GM11168 (cell line): ENCODE measurements around the gene MRPS31.
"Not testable (repeated sequence)": the region's sequence is repeated elsewhere in the genome, so short reads cannot be mapped to it uniquely, and the experiment has no call there.

Experiments
- in situ Hi-C: fragments of 300-500 bp; cut with MboI; formaldehyde crosslinking; loops from one replicate; pipeline ENCODE4 v1.12.0; 2022; ENCODE audit warnings: low sequenced_read_pairs; ENCODE audit not compliant: unreplicated experiment

Gene MRPS31

DNA sequence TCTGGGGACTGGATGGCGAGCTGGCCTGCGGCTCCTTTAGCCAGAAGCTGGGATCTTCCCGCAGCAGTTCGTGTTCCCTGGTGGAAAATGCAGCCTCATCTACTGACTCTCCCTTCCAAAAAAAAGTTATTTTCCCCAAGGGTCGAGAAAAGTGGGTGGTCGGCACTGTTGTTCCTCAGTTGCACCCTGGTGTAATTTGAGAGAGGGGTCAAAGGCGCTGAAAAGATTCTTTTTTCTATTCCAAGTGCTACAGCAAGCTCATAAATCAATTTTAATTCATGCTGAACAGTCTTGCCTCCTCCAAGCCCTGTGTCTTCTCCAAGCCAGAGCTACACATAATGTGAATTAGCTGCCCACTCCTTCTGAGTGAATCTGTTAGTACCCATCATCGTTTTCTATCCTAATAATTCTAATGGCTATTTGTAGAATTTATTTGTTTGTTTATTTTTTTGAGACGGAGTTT, 19.2 kb upstream of the MRPS31 start:
- in situ Hi-C loops: no loop called here

DNA sequence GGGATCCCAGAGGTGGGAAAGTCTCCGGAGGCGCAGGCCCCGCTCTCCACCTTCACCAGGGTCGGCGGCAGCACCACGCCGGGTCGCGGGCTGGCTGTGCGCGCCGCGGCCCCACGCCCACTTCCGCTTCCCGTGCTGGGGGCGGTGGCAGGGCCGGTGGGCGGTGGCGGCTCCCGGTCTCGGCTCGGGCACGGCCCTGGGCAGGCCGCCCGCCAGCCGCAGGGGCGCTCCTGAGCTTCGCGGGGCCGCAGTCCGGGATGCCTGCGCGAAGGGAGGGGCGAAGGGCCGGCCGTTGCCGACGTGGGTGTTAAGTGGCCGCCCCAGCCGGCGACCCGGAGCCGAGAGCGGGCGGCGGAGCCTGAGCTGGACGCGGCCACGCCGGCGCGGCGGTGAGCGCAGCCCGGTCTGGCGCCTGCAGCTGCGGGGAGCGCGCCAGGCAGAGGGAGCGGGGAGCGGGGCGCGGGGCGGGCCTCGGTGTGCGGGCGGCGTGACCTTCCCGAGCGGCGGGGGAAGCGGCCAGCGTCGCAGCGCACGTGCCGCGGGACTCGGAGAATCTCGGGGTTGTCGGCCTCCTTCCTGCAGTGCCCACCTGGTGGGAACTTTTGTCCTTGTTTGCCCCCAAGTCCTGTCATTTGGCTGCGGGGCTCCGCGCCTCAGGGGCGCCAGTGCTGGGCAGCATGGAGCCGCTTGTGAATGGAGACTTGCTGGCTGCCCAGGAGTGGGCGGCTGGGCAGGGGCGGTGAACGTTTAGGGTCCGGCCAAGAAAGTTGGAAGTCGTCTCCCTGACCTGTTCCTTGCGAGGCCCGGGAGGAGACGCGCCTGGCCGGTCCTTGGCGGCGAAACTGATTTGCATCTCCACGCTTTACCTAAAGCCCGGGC, 18.5 kb upstream of the MRPS31 start, which contains the start of gene SLC25A15:
Gene SLC25A15, plus strand, starts transcription at position 337 of the 879 bp plus-strand sequence. CDS start 3,616 bp downstream, outside the sequence.
- in situ Hi-C loops: no loop called here

DNA sequence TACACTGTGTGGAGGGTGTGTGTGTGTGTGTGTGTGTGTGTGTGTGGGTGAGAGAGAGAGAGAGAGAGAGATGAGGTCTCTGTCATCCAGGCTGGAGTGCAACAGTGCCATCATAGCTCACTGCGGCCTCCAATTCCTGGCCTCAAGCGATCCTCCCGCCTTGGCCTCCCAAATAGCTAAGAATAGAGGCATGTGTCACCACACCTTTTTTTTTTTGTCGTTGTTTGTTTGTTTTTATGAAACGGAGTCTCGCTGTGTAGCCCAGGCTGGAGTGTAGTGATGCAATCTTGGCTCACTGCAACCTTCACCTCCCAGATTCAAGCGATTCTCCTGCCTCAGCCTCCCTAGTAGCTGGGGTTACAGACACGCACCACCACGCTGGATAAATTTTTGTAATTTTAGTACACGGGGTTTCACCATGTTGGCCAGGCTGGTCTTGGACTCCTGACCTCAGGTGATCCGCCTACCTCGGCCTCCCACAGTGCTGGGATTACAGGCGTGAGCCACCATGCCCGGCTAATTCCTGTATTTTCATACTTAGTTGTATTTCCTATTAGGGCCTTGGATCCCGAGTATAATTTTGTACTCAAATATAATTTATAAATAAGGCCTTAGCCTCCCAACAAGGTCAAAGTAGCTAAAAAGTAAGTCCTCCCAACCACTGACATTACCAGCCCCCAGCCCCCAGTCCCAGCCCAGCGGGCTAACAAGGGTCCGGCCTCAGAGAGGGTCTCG, 17.7 kb upstream of the MRPS31 start:
- in situ Hi-C loops: not testable (repeated sequence)

DNA sequence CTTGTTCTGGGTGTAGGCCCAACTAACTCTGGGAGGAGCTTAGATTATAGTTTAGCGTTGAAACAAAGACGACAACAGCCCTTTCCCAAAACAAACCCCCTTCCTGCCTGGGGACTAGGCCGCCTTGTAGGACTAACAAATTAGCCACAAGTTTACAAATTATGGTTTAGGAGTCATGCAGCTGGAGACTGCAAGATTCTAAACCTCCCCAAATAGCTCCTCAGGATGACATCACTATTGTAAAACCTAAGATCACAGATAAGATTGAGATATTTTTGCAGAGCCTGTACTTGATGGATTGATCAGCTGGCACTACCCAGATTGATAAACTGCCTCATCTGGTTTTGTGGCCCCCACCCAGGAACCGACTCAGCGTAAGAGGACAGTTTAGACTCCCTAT, 16.1 kb upstream of the MRPS31 start:
- in situ Hi-C loops: no loop called here

DNA sequence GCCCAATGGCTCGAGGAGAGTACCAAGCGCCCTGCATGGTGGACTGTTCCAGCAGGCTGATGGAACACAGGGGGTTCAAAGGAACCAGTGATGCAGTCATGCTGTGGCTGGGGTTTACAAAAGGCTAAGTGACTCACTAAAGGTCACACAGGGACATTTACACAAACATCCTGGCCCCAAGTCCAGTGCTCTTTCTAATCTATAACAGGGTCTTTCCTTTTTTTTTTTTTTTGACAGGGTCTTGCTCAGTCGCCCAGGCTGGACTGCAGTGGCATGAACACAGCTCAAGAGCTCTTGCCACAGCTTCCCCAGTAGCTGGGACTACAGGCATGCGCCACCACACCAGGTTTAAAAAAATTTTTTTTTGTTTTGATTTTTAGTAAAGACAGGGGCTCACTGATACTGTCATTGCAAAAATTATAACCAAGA, 15.6 kb upstream of the MRPS31 start:
- in situ Hi-C loops: no loop called here

DNA sequence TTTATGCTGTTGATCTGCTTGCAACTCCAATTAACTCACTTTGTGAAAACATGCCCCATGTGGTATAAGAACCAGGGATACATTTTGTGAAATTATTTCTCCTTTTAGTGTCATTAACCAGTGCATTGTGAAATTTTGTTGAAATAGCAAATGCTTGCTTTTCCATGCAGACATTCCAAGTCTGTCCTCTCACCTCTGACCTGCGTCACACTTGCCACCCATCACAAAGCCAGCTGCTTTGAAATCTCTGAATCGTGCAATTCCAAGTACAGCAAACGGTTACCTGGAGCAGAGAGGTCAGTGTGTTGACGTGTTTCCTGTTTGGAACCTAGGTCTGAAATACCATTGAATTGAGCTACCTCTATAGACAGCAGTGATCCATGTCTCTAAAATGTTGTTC, 13.6 kb upstream of the MRPS31 start:
- in situ Hi-C loops: no loop called here

DNA sequence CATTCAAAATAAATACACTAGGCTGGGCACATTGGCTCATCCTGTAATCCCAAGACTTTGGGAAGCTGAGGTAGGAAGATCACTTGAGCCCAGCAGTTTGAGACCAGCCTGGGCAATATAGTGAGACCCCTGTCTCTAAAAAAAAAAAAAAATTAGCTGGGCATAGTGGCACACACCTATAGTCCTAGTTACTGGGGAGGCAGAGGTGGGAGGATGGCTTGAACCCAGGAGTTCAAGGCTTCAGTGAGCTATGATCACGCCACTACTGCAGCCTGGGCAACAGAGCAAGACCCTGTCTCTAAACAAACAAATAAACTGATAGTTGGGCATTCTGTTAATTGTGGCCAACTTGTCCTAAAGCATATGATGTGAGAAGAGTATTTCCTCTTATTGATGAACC, 12.0 kb upstream of the MRPS31 start:
- in situ Hi-C loops: not testable (repeated sequence)

DNA sequence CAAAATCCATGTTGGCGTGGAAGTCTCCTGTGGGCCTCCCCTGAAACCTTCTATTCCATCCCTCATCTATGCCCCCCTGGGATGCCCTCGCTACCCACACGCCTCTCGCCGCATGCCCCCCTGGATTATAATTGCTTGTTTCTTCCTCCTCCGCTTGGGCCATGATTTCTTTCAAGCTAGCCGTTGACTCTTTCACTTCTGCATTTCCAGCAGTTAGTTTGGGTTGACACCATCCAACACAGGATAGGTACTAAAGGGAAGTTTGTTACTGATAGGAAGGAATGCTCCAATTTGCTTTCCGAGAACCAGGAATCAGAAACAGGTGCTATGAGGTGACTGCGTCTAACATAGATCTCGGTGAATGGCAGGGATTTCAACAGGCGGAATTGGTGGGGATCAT, 10.7 kb upstream of the MRPS31 start:
- in situ Hi-C loops: no loop called here

DNA sequence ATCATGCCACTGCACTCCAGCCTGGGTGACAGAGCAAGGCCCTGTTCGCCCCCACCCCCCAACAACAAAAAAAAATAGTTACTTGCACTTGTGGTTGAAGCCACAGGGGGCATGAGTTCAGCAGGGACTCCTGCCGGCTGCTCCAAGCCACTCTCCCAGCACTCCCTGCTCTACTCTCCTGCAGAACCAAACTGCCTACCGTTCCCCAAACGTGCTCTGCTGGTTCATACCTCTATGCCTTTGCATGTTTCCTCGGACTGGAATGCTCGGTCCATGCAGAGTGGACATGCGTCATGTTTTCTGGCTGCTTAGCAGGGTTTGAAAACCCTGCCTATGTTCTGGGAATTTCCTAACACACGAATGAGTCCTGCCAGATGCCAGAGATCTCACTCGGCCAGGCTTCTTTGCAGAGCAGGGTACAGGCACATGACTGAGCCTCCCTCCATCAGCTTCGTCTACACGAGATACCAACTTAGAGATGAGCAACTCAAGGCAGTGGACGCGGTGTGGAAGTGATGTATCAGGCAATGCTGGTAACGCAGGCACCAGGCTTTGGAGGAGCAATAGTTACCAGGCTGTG, 9.9 kb upstream of the MRPS31 start:
- in situ Hi-C loops: no loop called here

DNA sequence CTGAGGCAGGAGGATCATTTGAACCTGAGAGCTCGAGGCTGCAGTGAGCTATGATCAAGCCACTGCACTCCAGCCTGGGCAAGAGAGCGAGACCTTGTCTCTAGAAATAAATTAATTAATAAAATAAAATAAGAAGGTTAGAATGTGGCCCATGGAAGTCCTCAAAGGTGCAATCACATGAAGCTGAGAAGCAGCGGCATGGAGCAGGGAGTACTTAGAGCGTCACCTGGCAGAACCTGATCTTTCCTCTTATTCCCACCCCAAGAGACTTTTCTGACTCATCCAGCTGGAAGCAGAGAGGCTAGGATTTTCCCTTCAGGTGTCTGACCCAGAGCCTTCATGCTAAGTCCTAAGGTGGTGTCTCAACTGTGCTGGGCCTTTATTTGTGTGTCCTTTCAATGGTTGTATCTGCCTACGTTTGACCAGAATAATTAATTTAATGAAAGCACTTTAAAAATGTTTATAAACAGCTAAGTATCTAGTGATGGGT, 8.9 kb upstream of the MRPS31 start:
- in situ Hi-C loops: no loop called here

DNA sequence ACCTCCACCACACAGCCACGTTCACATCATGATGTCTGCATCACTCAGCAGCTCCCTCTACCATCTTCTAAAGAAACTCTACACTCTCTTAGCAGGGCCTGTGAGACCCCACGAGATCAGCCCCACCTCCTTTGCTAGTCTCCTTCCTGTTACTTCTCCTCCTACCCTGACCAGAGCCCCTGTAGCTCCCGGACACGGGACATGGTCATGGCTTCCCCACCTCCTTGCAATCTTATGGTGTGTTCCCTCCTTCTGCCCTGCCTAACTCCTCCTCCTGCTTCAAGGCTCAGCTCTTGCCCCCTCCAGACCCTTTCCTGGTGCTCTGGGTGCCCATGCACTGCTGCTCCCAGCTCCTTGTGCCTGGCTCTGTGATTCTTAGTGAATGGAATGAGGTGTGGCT, 8.1 kb upstream of the MRPS31 start:
- in situ Hi-C loops: no loop called here

DNA sequence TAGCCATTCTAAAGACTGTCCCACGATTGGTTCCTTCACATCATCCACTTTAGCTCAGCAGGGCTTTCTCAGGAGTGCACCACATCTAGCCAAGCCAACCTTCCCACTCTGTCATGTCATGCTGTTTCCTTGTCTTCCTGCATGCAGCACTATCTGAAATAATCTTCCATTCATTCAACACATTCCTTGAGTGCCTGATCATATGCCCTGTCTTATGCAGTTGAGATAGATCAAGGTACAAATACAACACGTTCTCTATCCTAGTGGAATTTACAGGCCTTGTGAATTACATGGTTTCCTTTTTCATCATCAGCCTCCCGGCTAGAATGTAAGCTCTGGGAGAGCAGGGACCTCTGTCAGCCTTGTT, 6.8 kb upstream of the MRPS31 start:
- in situ Hi-C loops: no loop called here

DNA sequence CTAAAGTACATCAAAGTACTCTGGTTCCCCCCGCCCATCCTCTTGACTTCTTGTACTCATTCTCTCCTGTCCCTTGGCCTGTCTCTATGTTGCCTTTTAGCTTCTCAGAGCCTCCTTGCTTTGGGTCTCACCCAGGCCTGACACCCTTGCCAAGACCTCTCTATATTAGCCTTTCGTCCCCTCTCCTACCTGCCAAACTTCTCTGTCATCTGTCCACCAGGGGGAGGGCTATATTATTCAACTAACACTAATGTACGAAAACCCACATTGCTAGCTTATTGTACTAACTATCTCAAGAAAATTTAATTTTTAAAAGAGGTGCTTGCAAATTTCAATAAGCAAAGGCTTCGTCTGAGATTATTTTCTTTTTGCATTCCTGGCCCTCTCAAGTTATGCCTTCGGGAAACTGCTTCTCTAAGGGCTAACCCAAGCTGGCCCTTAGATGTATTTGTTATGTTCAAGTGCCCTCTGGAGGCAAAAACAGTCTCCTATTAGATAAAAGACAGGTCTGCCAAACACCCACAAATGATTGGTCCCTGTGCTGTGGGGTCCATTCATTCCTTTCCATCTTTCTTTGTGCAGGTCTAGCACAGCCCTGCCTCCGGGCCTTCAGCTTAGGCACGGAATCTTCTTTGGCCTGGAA, 6.3 kb upstream of the MRPS31 start:
- in situ Hi-C loops: no loop called here

DNA sequence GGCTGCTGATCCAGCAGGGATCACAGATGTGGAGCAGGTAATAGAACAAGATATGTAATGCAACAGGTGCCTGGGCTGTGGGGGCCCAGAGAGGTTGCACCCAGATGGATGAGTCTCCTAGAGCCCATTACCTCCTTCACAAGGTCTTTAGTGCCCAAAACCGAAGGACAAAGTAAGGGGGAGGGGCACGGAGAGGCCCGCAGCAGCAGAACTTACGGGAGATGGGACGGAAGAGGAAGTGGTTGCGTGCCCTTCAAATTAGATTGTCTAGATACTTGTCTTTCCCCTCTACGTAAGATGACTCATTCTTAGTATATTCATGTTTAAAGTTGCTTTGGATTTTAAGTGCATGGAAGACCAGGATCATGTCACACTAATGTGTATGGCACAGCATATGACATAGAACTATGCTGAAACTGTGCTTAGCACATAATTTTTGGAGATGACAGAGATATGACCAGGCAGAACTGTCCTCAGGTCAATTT, 5.7 kb upstream of the MRPS31 start:
- in situ Hi-C loops: no loop called here

DNA sequence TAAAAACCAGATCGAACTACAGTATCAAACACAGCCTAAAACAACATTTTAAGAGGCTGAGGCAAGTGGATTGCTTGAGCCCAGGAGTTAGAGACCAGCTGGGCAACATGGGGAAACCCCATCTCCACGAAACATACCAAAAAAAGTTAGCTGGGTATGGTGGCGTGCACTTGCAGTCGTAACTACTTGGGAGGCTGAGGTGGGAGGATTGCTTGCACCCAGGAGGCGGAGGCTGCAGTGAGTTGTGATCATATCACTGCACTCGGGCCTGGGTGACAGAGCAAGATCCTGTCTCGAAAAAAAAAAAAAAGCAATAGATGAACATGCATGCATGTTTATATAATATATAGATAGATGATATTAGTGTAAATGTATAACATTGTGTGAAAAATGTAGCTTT, 5.2 kb upstream of the MRPS31 start:
- in situ Hi-C loops: no loop called here

DNA sequence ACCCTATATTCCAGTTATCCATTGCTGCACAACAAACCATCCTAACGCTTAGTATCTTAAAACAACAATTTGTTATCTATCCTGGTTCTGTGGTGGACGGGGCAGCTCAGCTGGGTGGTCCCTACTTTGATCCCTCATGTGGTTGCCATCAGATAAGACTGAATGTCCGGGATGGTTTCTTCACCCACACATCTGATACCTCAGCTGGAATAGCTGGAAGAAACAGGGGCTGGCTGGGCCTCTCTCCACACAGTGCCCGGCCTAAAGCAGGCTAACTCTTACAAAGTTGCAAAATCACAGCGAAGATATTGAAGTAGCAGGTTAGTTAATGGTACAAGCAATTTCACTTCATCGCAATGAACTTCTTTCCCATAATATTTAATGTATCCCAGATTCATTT, 3.7 kb upstream of the MRPS31 start:
- in situ Hi-C loops: no loop called here

DNA sequence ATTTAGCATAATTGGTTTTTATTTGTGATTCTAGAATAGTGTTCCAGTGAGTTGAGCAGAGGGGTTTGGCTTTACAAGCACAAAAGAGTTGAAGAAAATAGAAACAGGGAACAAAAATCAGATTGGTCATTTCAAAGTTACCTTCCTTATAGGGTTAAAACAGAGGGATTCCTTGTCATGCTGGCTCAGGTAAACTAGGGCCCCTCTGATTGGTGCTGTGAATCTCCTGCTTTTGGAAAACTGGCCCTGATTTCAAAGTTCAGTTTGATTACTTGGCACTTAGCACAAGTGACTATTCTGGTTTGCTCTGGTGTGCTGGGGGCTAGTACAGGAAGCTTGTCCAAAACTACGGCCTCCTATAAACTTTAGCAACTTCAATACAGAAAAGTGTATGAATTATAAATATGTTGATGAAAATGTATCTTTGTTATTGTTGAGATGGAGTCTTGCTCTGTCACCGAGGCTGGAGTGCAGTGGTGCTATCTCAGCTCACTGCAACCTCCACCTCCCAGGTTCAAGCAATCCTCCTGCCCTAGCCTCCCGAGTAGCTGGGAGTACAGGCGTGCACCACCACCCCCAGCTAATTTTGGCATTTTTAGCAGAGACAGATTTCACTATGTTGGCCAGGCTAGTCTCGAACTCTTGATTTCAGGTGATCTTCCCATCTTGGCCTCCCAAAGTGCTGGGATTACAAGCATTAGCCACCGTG, 1.9 kb upstream of the MRPS31 start:
- in situ Hi-C loops: no loop called here

DNA sequence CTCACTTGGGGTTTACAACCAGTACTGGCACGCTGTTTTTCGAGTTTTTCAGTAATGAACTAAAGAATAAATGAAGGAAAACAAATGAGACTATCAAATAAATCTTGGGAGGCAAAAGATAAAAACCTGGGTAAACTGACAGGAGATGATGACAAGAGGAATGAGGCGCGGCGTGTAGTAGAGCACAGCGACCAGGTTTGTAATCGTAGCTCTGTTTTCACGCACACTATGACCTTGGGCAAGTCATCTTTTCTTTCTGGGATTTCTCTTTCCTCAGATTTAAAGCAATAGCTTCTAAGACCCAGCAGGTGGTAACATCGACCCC, 419 bp downstream of the MRPS31 start:
- in situ Hi-C loops: no loop called here

DNA sequence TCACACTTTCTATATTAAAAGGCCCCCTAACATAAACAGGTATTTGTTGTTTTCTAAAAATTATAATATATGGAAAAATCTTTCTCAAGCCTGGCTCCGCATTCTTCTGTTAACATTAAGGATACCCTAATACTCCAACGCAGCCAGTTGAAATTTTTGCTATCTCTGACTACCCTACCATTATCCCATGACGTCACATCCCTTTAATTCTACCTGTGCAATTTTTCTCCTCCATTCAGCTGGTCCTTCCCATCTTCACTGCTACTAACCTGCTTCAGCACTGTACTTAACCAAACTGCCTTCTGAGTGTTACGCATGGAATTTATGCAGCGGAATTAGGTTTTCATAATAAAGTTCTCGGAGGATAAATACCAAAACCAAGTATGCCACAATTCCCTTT, 1.0 kb downstream of the MRPS31 start:
- in situ Hi-C loops: no loop called here

DNA sequence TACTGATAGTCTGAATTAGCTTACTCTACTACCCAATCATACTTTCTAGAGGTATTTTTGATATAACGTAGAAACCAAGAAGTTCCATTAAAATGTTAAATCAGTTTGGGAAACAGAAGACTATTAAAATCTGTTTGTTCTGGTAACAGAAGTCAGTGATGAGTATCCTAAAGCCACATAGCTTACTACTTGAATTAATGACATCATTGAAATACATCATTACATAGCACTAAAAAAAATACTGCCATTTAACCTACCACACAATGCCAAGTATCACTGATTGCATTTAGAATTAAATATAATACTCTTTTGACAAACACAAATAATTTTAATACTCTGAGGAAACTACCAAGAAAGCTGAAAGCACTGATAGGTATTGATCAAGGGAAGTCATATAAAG, 5.4 kb downstream of the MRPS31 start:
- in situ Hi-C loops: no loop called here
